Stimulated activated CD4-positive, alpha-beta T cell treated with anti-CD3 and anti-CD28 coated beads, Interleukin-12 subunit alpha, Interleukin-12 subunit beta, amount 100 ng/mL, for 48 hours (primary cell): Measurements from ENCODE around the gene BHLHE23.
A peak's percentile ranks its signal among the peaks of the same experiment; 100 is the strongest.

Experiments used
- DNase-seq, 3 donors: peaks; one replicate each; pipeline ENCODE4 v3.0.0-alpha.2; 2020; ENCODE audit warnings: low read depth in 2 of 3, low spot score in 1 of 3

The BHLHE23 gene

DNA sequence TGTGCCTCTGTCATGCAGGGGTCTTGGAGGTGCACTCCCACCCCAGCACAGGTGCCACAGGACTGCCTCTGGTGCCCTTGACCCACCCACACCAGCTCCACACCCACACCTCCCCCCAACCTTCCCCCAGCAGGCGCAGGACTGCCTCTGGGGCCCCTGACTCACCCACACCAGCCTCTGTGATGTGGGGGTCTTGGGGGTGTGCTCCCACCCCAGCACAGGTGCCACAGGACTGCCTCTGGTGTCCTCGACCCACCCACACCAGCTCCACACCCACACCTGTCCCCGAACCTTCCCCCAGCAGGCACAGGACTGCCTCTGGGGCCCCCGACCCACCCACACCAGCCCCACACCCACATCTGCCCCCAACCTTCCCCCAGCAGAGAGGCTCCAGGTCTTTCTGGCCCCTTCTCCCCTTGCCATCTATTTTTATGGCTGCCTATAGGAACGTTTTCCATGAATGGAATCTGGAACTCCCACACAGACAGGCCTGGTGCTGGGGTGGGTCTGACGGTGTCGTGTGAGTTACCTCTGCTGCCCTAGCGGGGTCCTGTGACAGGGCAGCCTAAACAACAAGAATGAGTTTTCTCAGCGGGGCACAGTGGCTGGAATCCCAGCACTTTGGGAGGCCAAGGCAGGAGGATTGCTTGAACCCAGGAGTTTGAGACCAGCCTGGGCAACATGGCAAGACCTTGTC is 30.8 kb downstream of the BHLHE23 start:
- DNase-seq = no peak

DNA sequence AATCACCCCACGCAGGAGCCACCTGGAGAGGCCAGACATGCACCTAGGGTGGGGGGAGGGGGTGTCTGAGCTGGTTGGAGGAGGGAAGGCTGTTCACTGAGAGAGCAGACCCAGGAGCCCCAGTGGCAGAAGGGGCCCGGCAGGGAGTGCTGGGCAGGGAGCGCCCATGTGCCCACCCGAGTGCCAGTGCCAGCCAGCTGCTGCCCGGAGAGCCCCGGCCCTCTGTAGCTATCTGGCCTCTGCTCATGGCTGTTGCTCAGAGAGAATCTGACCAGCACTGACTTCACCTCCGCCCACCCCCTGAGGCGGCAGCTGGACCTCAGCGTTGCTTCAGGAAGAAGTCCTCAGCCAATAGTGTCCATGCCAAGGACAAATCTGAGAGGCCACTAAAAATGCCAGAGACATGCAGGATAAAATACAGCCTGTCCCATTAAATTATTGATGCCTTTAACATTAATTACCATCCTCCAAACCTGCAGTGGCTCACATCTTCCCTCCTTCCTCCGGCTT is 31.5 kb downstream of the BHLHE23 start:
- no peak for DNase-seq

DNA sequence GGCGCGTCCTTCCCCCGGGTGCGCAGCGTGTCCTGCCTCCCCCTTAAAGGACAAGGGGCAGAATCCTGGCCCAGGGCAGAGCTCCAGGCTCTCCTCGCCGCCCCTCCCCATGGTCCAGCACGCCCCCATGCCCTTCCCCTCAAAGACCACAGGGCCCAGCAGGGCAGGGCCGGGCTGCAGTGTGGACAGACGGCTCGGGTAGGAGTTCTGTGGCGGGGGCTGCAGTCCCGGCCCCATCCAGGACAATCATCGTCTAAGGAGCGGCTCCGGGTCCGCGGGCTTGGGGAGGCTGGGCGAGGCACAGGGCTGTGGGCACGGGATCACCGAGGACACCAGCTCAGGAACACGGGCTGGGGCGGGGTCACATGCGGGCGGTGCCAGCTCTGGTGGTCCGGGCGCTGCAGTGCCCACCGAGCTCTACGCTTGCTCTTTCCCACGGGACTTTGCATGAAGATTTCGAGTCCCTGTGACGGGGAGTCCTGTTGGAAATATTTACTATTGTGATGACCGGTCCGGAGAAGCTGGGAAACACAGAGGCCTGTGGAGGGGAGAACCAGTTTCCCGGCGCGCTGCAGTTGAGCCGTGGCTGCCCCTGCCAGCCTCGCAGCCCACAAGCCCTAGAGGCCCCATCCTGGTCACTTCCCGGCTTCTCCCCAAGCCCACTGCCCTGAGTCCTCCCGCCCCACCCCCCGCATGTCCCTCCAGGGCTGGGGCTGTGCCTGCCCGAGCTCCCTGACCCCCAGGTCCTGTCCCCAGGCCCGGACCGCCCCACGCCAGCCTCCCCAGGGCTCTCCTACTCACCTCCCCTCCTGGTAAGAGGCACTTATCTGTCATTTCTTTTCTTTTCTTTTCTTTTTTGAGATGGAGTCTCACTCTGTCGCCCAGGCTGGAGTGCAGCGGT is 33.7 kb downstream of the BHLHE23 start:
- no peak for DNase-seq

DNA sequence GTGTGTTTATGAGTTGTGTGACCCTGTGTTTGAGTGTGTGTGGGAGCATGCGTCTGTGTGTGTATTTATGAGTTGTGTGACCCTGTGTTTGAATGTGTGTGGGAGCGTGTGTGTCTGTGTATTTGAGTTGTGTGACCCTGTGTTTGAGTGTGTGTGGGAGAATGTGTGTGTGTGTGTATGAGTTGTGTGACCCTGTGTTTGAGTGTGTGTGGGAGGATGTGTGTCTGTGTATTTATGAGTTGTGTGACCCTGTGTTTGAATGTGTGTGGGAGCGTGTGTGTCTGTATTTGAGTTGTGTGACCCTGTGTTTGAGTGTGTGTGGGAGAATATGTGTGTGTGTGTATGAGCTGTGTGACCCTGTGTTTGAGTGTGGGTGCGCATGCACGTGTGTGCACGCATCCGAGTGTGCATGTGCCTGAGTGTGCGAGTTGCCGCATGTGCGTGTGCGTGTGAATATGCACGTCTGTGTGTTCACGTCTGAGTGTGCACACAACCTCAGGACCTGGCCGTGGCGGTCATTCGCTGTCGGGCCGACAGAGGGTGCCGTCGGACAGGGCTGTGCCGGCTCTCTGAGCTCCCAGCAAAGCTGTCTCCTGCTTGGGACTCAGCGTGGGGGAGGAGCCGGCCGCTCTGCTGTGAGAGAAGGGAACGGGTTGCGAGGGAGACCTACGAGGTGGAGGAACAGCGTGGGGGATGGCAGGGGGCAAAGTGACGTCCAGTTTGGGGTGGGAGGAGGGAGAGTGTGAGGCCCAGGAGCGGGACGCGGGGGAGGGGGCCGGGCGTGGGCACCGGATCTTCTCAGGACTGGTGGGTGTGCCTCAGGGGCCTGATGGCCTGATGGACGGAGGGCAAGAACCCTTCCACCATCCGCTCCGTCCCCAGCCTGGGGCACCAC is 34.6 kb downstream of the BHLHE23 start:
- DNase-seq = peak; percentile 81 to 88 (median 83)

DNA sequence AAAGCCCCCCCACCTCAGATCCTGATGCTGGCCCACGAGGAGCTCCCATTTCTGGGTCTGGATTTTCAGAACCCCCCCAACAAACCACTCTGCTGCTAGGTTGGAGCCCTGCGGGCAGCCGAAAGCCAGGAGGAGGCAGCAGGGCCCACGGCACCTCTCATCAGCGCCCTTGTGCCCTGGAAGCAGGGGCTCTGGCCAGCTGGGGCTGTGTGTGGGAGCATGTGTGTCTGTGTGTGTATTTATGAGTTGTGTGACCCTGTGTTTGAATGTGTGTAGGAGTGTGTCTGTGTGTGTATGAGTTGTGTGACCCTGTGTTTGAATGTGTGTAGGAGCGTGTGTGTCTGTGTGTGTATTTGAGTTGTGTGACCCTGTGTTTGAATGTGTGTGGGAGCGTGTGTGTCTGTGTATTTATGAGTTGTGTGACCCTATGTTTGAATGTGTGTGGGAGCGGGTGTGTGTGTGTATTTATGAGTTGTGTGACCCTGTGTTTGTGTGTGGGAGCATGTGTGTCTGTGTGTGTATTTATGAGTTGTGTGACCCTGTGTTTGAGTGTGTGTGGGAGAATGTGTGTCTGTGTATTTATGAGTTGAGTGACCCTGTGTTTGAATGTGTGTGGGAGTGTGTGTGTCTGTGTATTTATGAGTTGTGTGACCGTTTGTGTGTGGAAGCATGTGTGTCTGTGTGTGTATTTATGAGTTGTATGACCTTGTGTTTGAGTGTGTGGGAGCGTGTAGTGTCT is 35.4 kb downstream of the BHLHE23 start:
- no peak for DNase-seq

DNA sequence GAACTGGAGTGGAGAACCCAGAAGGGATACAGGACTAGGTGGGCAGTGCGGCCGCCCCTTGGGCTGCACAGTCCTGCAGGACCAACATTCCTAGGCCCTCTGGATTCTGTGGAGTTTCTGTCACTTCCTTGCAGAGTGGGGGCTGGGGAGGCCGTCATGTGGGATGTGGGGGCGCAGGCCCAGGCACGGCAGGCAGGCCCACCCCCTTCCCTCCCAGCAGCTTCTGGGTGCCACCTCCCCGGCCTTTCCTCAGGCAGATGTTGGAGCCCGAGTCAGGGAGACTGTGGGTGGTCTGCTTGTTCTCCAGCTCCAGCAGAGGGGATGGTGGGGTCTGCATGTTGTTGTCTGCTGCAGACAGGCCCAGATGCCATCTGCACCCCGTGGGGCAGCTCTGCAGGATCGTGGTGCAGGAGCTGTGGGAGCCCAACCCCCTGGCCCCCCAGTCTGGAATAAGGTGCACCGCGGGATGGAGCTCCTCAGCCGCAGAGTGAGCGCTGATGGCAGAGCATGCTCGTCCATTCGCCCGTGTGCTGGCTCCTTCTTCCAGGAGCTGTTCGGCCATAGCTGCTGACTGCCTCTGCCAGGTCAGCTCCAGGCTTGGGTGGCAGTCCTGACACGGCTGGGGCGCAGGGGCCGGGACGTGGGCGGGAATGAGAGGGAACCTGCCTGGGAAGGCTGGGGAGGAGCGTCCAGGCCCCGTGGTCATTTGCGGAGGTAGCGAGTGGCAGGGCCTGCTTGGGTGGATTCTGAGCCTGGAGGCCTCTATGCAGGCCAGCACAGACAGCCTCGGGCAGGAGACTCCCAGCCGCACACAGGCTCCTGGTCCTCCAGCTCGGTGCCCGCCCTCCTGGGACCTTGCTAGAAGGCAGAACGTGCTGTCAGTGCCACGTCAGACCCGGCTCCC is 36.2 kb downstream of the BHLHE23 start:
- DNase-seq = no peak

DNA sequence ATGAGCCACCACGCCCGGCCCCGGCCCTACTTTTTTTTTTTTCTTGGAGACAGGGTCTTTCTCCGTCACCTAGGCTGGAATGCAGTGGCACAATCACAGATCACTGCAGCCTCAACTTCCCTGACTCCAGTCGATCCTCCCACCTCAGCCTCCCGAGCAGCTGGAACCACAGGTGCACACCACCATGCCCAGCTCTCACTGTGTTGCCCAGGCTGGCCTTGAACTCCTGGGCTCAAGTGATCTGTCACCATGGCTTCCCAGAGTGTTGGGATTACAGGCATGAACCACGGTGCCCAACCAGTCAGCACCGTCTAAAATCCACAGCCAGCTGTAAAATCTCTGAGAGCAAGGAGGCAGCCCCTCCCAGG is 36.8 kb downstream of the BHLHE23 start:
- DNase-seq = no peak

DNA sequence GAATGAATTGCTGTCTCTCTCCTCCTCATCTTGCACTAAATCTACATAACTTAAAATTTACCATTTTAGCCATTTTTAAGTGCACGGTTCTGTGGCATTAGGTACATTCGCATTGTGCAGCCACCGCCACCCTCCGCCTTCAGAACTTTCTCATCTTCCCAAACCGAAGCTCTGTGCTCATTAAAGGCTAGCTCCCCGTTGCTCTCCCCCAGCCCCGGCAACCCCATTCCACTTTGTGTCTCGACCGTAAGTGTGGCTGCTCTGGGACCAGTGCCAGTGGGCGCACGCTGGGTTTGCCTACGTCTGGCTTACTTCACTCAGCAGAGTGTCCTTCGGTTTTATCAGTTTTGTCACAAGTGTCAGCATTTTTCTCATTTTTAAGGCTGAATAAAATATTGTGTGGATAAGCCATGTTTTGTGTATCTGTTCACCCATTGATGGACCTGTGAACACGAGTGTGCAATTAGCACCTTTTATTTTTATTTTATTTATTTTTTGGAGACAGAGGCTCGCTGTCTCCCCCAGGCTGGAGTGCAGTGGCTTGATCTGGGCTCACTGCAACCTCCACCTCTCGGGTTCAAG is 37.5 kb downstream of the BHLHE23 start:
- DNase-seq = no peak

DNA sequence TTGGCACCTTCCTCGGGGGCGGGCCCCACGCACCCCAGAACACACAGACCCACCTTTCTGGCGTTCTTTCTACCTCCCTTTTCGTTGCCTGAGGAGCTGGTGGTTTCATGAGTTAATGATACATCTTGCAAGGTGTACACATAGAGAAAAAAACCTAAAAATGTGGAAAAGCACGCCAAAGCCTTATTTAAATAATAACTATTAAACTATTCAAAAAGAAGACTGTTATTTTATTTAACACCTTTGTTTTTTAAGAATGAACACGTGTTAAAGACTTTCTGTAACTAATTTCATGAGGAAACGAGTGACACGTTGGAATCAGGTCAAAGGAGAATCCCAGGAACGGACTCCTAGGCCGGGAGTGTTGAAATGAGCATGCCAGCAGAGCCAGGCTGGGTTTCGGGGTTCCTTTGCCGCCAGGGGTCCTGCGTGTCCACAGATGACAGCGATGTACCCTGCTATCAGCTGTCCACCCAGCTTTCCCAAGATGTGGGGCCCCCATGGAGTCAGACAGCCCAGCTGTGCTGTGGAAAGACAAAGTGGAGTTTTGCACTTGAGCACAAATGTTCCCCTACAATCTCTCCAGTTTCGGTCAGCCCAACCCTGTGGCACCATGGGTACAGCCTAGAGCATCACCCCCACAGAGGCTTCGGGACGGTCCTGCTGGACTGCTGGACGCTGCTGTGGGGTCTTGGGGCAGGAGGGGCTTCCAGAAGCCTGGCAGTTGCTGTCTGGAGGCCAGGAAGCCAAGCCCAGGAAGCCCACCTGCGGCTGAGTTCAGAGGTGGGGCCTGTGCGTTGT is 38.2 kb downstream of the BHLHE23 start:
- no peak for DNase-seq

DNA sequence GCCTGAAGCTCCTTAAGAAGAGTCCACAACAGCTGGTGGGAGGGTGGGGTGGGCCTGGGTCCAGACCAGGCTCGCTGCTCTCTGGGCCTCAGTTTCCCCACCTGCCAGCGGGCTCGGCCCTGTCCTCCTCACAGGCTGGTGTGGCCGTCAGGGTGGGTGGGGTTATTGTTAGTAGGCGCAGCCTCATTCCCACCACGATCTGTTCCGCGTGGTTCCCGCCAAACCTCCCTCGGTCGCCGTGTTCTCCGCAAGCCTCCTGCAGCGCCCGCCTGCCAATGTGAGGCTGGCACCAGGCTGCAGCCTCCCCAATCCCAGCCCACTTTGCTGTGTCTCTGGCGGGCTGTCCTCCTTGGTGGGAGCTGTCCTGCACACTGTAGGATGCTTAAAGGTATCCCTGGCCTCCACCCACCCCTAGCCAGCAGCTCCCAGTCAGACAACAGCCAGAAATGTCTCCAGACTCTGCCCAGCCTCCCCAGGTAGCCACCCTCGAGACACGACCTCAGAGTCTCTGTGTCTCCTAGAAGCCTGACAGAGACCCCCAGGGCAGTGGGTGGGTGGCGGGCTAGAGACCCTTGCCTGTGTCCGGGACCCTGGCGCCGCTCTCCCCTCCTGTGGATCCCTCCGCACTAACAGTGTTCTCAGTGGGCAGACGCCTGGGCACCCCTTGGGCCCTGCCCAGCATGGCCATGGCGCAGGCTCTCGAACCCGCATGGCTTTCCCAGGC is 39.0 kb downstream of the BHLHE23 start:
- DNase-seq = no peak

DNA sequence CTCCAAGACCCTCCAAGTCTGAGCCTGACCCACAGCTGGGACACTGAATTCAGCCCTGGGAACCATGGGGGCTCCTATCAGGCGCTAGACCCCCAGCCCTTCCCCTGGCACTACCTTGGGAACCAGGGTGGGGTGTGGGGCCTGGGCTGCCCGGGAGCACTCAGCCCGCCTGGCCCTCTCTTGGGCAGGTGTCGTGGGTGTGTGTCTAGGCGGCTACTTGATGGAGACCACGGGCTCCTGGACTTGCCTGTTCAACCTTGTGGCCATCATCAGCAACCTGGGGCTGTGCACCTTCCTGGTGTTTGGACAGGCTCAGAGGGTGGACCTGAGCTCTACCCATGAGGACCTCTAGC is 39.6 kb downstream of the BHLHE23 start:
- no peak for DNase-seq

DNA sequence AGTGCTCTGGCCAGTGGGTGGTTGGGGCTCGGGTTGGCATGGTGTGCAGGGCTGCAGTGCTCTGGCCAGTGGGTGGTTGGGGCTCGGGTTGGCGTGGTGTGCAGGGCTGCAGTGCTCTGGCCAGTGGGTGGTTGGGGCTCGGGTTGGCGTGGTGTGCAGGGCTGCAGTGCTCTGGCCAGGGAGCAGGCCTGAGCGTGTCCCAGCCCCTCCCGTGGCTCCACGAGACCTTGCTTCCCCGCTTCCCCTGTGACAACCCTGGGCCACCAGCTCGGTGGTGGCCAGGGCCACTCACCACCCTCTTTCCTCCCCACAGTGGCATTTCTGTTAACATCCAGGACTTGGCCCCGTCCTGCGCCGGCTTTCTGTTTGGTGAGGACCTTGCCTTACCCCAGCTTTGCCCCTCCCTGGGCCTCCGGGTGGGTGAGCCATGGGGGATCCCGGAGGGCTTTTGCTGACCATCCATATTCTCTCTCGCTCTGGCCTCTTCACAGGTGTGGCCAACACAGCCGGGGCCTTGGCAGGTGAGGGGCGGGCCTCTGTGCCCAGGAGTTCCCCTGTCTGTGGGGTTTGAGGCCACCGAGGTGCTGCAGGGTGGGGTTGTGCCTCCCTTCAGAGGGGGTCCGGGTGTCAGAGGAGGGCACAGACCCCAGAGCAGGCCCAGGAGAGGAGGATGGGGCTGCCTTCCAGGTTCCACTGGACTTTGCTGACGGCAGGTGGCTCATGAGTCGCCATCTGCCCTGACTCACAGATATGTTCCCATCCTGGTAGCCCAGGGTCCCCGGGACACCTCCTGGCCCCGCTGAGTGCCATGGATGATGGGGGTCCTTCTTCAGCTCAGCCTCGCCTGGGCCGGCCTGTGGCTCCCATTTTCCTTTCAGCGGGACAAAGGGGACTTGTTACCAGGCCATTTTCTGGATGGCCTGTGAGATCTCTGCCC is 40.3 kb downstream of the BHLHE23 start:
- DNase-seq = no peak

DNA sequence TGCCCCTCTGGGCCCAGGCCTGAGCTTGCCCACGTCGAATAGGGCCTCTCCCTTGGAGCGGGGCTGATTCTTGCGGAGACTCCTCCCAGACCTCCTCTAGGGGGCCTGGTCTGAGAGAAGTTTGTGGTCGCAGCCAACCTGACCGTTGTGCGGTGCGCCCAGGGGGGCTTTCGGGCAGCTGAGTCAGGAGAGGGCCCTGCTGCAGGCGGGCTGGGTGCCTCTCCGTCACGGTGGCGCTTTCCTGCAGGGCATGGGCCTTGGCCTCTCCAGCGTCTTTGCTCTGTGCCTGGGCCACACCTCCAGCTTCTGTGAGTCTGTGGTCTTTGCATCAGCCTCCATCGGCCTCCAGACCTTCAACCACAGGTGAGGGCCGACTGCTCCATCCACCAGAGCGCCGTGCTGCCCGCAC is 41.4 kb downstream of the BHLHE23 start:
- DNase-seq = no peak

DNA sequence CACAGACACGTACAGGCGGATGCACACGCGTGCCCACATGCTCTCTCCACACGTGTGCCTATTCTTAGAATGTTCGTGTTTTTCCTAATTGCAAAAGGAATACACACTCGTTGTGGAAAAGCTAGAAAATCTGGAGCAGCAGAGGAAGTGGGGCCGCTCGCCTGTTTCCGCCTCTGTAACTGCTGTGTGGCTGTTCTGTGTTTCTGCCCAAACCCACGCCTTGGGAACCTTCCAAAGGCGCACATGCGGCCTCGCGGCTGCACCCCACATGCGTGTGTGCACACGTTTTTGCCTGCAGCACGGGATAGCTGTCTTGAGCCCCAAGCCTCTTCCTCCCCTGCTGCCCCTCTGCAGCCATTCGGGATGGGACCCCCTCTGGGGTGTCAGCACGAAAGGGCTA is 42.1 kb downstream of the BHLHE23 start:
- no peak for DNase-seq

DNA sequence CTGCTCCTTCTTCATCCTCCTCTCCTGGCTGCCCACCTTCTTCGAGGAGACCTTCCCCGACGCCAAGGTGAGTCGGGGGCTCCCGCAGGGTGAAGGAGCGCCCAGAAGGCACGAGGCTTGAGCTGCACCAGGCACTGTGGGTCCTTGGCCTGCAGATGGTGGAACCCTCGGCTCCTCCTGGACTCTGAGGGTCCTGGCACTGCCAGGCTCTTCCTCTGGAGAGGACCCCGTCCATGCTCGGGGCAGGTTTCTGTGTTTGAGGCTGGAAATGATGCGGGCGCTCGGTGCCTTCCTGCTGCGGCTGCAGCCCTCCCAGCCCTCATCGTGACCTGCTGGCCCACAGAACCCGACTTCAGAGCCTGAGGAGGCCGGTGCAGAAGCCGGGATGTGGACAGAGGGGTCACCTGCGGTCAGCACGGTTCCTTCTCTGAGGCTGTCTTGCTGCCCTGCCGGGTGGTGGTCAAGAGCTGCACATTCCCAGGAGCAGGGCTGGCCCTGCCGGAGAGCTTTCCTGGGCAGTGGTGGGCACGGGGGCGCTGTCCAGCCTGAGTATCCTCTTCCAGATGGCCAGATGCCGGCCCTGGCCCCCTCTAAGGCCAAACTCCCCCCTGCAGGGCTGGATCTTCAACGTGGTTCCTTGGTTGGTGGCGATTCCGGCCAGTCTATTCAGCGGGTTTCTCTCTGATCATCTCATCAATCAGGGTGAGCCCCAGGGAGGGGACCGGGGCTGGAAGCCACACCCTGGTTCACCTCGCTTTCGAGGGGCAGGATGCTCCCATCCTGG is 43.0 kb downstream of the BHLHE23 start:
- DNase-seq = no peak
